SKM-1 treated with dmso at 0.1 percent for 144 hours (cell line): ENCODE results near the gene TMEM54.

Experiments used
- DNase-seq: peaks from one replicate; lab custom pipeline; 2025; ENCODE audit not compliant: unreplicated experiment; lab: John Stamatoyannopoulos, UW

Gene TMEM54, protein sequence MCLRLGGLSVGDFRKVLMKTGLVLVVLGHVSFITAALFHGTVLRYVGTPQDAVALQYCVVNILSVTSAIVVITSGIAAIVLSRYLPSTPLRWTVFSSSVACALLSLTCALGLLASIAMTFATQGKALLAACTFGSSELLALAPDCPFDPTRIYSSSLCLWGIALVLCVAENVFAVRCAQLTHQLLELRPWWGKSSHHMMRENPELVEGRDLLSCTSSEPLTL

GRCh38 chr1:32900956-32901822 is at the start of gene TMEM54:
Gene TMEM54 (minus strand): TSS chr1:32901389. CDS start chr1:32901238, 151 bp downstream.
- DNase-seq: no peak

- DNase-seq: no peak
Measured at GRCh38 chr1:32949519-32949918, 48.3 kb upstream of the TMEM54 start.

- no peak for DNase-seq
Measured at GRCh38 chr1:32948905-32949304, 47.7 kb upstream of the TMEM54 start.

DNA sequence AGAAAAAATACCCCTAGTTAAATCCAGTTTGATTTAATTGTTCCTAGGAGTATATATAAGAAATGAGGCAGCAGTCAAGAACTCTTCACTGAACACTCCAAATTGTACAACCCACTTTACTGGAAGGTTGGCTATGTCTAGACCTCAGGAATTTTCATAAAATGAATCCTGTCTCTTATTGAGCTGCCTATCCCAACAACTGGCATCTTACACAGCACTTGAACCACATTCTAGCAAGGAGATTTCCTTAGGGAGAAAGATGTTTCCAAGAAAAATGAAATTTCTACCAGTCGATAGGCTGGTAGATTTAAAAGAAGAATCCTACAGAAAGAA is 47.2 kb upstream of the TMEM54 start:
- no peak for DNase-seq

GRCh38 chr1:32947669-32948389 is 46.6 kb upstream of the TMEM54 start:
- no peak for DNase-seq

- DNase-seq: no peak
Measured at GRCh38 chr1:32946413-32946812, 45.2 kb upstream of the TMEM54 start.

DNA sequence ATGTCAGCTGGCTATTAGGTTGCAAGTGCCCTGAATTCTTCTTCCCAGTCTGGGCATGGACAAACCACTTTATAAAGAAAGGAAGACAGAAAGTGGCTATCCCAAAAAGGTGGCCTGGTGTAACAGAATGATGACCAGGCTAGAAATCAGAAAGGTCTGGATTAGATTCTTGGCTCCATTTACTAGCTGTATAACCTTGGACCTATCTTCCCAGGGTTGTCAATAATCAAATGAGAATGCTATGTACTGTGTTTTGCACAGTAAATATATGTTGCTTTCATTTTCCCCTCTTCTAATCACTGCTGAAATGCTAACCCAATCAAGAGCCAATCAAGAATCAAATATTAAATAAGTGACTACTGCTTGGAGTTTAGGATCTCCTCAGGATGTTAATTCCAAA is 43.0 kb upstream of the TMEM54 start:
- DNase-seq: no peak

DNA sequence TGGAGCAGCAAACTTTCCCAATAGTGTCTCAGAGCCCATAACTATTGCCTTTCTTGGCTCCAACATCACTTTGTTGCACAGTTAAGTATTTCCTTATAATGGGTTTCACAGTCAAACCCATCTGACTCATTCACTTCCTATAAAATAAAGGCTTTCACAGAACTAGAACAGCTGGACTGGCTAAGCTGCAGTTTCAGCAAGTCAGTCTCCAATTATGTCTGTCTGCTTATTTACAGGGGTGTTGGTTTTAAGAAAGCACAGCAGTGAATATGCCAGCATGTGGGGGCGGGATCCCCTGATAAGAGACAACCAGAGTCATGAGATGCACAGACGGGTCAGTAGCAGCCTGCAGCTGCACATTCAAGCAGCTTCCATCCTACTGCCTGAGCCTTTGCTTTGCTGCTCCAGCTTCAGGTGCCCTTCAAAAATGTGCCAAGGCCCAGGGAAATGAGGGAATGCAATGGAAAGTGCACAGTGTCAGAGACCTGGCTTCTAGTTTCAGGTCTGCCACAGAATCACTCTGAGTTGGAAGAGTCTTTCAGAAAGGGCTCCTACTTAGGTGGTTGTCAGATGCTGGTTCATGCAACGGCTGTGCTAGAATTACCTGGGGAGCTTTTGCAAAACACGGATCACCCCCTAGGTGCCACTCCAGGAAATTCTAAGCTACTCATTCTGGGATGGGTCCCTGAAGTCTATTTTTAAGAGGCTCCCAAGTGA is 38.6 kb upstream of the TMEM54 start:
- DNase-seq: no peak

GRCh38 chr1:32937061-32937460 is 35.9 kb upstream of the TMEM54 start:
- DNase-seq: no peak

- DNase-seq: no peak
Measured at GRCh38 chr1:32934535-32934934, 33.3 kb upstream of the TMEM54 start.

- DNase-seq: no peak
Measured at GRCh38 chr1:32933742-32934322, 32.6 kb upstream of the TMEM54 start.

GRCh38 chr1:32931760-32932159 is 30.6 kb upstream of the TMEM54 start:
- DNase-seq: no peak

GRCh38 chr1:32929366-32929765 is 28.2 kb upstream of the TMEM54 start:
- DNase-seq: no peak

- no peak for DNase-seq
Measured at GRCh38 chr1:32928715-32929114, 27.5 kb upstream of the TMEM54 start.

DNA sequence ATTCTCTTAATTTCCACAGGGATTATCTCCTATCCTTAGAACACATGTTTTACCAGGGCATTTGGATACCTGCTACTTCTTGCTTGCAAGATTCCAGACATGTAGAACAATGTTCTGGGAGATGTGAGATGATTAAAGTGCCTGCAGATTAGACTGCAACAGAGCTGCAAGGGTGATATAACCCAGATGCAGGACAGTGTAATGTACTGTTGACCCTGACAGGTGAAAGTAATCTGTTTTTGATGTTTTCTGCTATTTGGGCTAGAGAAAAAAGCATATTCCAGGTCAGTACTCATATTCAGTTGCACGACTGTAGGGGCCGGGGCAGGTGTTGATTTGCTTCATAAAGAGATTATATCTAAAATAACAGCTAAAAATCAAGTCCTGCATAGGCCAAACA is 27.1 kb upstream of the TMEM54 start:
- no peak for DNase-seq

- no peak for DNase-seq
Measured at GRCh38 chr1:32927441-32927840, 26.3 kb upstream of the TMEM54 start.

DNA sequence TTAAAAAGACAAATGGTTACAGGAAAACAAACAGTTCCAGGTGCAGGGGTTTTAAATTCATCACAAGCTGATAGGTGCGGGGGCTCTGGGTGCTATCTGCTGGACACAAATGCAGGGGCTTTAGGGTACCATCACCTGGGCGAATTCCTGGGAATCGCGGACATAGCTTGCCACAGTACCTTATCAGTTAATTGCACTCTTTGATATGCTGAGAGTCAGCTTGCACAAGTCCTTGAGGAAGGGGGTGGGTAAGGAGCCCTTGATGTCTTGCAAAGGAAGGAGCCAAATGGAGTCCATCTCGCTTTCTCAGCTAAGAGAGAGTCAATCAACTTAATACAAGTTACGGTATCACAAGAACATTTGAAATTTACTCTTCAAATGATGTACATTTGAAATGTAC is 25.4 kb upstream of the TMEM54 start:
- DNase-seq: no peak

DNA sequence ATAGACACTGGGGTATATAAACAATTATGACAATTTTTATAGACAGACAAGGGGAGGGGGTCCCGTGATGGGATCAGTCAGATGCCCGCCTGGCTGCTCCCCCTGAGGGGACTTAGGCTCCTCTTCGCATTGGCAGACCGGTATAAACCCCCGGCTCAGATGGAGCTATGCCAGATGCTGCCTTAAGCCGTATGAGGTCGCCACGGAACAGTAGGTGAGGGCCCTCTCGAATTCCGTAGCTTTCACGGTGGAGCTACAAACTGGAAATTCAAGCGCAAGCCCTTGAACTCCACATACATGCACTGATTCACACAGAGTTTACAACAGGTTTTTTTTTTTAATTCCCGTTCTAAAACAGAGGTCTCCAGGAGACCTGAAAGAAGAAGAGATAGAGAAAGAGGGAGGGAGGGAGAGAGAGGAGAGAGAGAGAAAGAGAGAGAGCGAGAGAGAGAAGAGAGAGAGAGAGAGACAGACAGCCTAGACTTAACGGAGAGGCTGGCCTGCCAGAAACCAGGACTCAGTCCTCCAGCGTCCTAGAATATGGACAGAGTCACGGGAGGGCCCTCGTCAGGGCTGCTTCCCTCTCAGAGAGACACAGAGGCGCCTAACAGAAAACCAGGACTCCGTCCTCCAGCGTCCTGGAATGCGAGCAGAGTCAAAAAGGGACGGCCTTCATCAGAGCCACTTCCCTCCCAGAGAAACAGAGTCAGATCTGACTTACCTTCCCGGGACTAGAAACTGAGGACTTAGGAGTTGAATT is 24.4 kb upstream of the TMEM54 start:
- no peak for DNase-seq

DNA sequence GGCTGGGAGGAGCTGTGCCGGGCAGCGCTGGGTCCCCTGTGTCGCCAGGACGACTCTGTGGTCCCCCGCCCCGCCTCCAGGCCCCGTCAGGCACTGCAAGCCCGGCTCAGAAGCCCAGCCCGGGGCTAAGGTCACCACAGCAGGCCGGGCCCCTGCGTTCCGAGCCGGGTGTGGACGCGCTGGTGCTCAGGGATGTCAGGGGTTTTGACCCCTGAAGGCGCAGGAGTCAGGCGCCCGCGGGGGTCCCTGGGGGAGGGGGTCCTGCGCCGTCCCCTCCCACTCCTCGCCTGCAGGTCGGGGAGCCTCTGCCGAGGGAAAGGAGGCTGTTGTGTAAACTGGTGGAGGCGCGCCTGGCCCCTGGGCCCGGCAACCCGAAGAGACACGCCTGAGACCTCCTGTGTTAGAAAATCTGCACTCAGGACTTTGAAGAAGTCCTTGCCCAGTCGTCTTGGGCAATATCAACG is 23.7 kb upstream of the TMEM54 start:
- no peak for DNase-seq

- DNase-seq: no peak
Measured at GRCh38 chr1:32920833-32921232, 19.6 kb upstream of the TMEM54 start.
